Activated CD8-positive, alpha-beta T cell treated with anti-CD3 and anti-CD28 coated beads, Interleukin-2, amount 10 ng/mL, durations not matched to agents 7 days and 5 days (primary cell): ENCODE measurements around the gene DNAJB11. TPM values are rescaled to one million over a fixed set of nuclear protein-coding genes. Genes with fewer than 3 reads are reported as not detected.
"Not testable (repeated sequence)": the region's sequence is repeated elsewhere in the genome, so short reads cannot be mapped to it uniquely, and the experiment has no call there.

Source experiments
- ATAC-seq: fragments of 150-1000 bp; cut with Tn5 transposase; one replicate; pipeline ENCODE4 v1.10.0; 2021; ENCODE audit warnings: moderate library complexity
- CTCF ChIA-PET: fragments of 350-600 bp; sonication (Branson Sonifier 250); formaldehyde crosslinking; loops from one replicate; lab custom pipeline; 2021; ENCODE audit warnings: antibody characterized with exemption; lab: Charles Lee
- POLR2A ChIA-PET: fragments of 350-600 bp; sonication (Branson Sonifier 250); formaldehyde crosslinking; loops from one replicate; lab custom pipeline; 2021; ENCODE audit warnings: antibody characterized with exemption; lab: Charles Lee
- DNase-seq: peaks from one replicate; pipeline ENCODE4 v3.0.0-alpha.2; 2020
- H3K27ac Mint-ChIP-seq: one replicate; pipeline ENCODE4 v1.8.0; 2021; ENCODE audit warnings: mild to moderate bottlenecking, mixed read lengths
- H3K27me3 Mint-ChIP-seq: one replicate; pipeline ENCODE4 v1.8.0; 2021; ENCODE audit warnings: low read depth, mixed read lengths
- H3K36me3 Mint-ChIP-seq: one replicate; pipeline ENCODE4 v1.8.0; 2021; ENCODE audit warnings: low read depth, mixed read lengths
- H3K4me1 Mint-ChIP-seq: one replicate; pipeline ENCODE4 v1.8.0; 2021; ENCODE audit warnings: low read depth, mixed read lengths
- H3K4me3 Mint-ChIP-seq: one replicate; pipeline ENCODE4 v1.8.0; 2021; ENCODE audit warnings: mild to moderate bottlenecking, mixed read lengths
- H3K9me3 Mint-ChIP-seq: one replicate; pipeline ENCODE4 v1.8.0; 2022; ENCODE audit warnings: mixed read lengths; ENCODE audit not compliant: insufficient read depth
- total RNA-seq, 2 experiments: library from RNA; stranded (reverse); gene quantifications; one replicate each; pipeline ENCODE4 v1.2.3, GENCODE V29; 2021

The DNAJB11 gene
- 10 to 100 TPM; 55.9 to 56.5 TPM for total RNA-seq

DNA sequence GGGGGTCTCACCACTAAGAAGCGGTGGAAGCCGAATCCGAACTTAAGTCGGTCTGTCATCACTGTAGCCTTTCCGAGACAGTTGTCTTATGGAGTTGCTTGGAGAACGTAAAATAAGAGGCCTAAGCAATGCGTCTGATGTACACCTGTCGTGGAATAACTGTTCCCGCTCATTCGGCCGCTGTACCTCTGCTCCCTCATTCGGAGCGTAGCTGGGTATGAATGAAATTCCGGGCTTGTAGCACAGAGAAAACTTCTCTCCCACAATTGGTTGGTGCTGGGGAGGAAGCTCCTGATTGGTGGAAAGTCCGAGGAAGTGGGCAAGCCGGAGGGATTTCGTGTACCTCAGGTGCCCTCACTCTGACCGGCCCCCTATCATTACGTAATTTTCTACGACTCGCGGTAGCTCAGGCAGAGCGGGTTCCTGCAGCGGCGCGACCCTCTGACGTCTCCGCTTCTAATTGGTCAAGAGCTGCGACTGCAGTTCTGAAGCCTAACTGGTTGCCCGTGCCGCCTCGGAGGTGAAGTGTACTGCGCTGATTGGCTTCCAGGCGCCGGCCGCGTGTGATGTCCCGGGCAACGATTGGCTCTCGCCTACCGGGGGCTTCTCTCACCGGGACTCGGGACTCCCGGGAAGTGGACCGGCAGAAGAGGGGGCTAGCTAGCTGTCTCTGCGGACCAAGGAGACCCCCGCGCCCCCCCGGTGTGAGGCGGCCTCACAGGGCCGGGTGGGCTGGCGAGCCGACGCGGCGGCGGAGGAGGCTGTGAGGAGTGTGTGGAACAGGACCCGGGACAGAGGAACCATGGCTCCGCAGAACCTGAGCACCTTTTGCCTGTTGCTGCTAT lies at the start of gene DNAJB11:
Gene DNAJB11 (plus strand): TSS at position 625 of the 845 bp plus-strand sequence. CDS start 178 bp downstream, at position 803.
- peak; percentile 99 for DNase-seq
- Mint-ChIP-seq H3K27ac (peak within 1 kb of the TSS; percentile 99), H3K4me3 (peak within 1 kb of the TSS; percentile 97), H3K27me3 (no peaks in the 10 kb centered on the region), H3K9me3 (no peaks in the 10 kb centered on the region), H3K36me3 (peaks cover 28% of the 10 kb centered on the region), H3K4me1 (peaks cover 60% of the 10 kb centered on the region)
- ChIA-PET POLR2A (interaction anchor here (0.6 to 6.5 kb wide), 21 partner anchors 9 to 985 kb away, joined by 3 to 68 read pairs (median 6); partner anchors contain the start of genes CRYGS, EIF4A2, RFC4 and RPL39L), CTCF (interaction anchor here (0.7 to 7.5 kb wide), 12 partner anchors 11 to 632 kb away, joined by 3 to 78 read pairs (median 4); partner anchors contain the start of genes AHSG, EIF4A2 and TRA2B)
- ATAC-seq: peak; percentile 89

DNA sequence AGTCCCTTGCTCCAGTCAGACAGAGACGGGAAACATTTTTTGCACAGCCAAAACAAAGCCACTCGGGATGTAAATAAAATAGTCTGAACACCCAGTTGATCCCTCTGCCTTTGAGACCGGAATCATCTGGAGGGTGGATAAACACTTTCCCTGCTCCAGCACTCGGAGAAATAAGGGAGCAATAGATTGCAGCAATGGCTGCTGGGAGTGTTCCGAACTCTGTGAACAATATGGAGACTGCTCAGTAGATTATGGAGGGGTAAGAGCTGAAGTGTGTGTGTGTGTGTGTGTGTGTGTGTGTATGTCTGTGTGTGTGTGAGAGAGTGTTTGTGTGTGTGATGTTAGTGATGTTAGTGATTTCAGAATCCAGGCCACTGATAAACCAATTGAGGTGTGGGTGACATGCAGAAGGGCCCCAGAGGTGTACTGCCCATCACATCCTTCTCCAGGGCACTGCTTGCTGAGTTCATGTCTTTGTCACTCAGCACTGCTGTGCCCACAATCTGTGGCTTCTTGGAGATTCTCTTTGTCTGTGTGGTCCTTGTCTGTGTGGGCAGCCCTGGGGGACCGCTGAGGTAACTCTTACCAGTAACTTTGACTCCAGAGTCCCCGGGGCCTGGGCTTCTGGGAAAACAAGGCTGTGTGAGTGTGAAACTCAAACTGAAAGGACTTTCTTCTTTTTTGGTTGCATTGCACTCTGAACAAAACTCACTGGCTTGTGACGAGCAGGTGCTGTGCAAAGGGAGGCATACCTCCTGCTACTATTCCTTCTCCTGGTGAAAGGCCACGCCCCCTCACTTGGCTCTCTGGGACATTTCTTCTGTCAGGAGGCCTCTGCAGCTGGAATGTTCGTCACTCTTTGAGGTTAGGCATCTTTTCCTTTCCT lies 49.3 kb upstream of the DNAJB11 start:
- ChIA-PET POLR2A (no interaction called here), CTCF (interaction anchor here (0.9 kb wide), 1 partner anchor 11 kb away, joined by 4 read pairs; no protein-coding TSS in a partner anchor)
- peak; percentile 31 for DNase-seq
- Mint-ChIP-seq H3K27me3 (no peaks in the 10 kb centered on the region), H3K27ac (no peak overlapping the region), H3K9me3 (no peaks in the 10 kb centered on the region), H3K36me3 (peaks cover 1% of the 10 kb centered on the region), H3K4me1 (peaks cover 38% of the 10 kb centered on the region), H3K4me3 (no peak overlapping the region)
- ATAC-seq: no peak

DNA sequence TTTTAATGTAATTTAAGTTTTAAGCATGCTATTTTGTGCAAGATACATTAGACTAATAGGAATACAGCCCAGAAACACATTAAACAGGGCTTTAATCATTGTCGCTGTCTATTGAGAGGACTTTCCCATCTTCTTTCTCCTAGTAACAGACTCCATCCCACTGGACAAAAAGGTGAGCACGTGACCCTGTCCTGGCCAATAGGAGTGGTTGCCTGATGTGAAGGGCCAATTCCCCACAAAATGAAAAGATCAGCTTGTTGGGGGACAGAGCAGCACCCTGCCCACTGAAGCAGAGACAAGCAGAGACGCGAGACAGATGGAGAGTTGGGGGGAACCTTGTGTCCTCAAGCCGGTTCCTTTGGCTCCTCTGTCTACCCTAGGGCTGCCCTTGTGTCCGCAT lies 47.5 kb upstream of the DNAJB11 start:
- H3K9me3 Mint-ChIP-seq: no peaks in the 10 kb centered on the region
- H3K27ac Mint-ChIP-seq: no peak overlapping the region
- H3K4me1 Mint-ChIP-seq: peaks cover 33% of the 10 kb centered on the region
- POLR2A ChIA-PET: no interaction called here
- H3K4me3 Mint-ChIP-seq: no peak overlapping the region
- ATAC-seq (no peak), DNase-seq (no peak)
- CTCF ChIA-PET: no interaction called here
- H3K36me3 Mint-ChIP-seq: peaks cover 1% of the 10 kb centered on the region
- H3K27me3 Mint-ChIP-seq: no peaks in the 10 kb centered on the region

GRCh38 chr3:186523434-186523833 lies 47.1 kb upstream of the DNAJB11 start:
- no peak for DNase-seq
- no peak overlapping the region for H3K4me3 Mint-ChIP-seq
- H3K27me3 Mint-ChIP-seq: no peaks in the 10 kb centered on the region
- no peak for ATAC-seq
- H3K36me3 Mint-ChIP-seq: peaks cover 1% of the 10 kb centered on the region
- no peaks in the 10 kb centered on the region for H3K9me3 Mint-ChIP-seq
- POLR2A ChIA-PET: no interaction called here
- no peak overlapping the region for H3K27ac Mint-ChIP-seq
- CTCF ChIA-PET: no interaction called here
- H3K4me1 Mint-ChIP-seq: peaks cover 30% of the 10 kb centered on the region

- ATAC-seq (no peak), DNase-seq (no peak)
- H3K4me3 Mint-ChIP-seq: no peak overlapping the region
- CTCF ChIA-PET: interaction anchor here (1.0 kb wide), 1 partner anchor 9 kb away, joined by 3 read pairs; no protein-coding TSS in a partner anchor
- POLR2A ChIA-PET: no interaction called here
- no peak overlapping the region for H3K27ac Mint-ChIP-seq
- no peaks in the 10 kb centered on the region for H3K9me3 Mint-ChIP-seq
- peaks cover 23% of the 10 kb centered on the region for H3K4me1 Mint-ChIP-seq
- H3K27me3 Mint-ChIP-seq: no peaks in the 10 kb centered on the region
- peaks cover 1% of the 10 kb centered on the region for H3K36me3 Mint-ChIP-seq
Measured at GRCh38 chr3:186524616-186525015, 45.9 kb upstream of the DNAJB11 start.

- no peaks in the 10 kb centered on the region for H3K9me3 Mint-ChIP-seq
- POLR2A ChIA-PET: no interaction called here
- no peak overlapping the region for H3K4me3 Mint-ChIP-seq
- H3K4me1 Mint-ChIP-seq: peaks cover 24% of the 10 kb centered on the region
- DNase-seq (no peak), ATAC-seq (no peak)
- CTCF ChIA-PET: interaction anchor here (2.0 kb wide), 1 partner anchor 15 kb away, joined by 13 read pairs; no protein-coding TSS in a partner anchor
- peaks cover 1% of the 10 kb centered on the region for H3K36me3 Mint-ChIP-seq
- no peak overlapping the region for H3K27ac Mint-ChIP-seq
- H3K27me3 Mint-ChIP-seq: no peaks in the 10 kb centered on the region
Measured at GRCh38 chr3:186525369-186526255, 44.9 kb upstream of the DNAJB11 start.

- no peaks in the 10 kb centered on the region for H3K9me3 Mint-ChIP-seq
- peaks cover 21% of the 10 kb centered on the region for H3K4me1 Mint-ChIP-seq
- CTCF ChIA-PET: interaction anchor here (0.6 to 2.0 kb wide), 2 partner anchors 14 to 583 kb away, joined by 3 to 13 read pairs; no protein-coding TSS in a partner anchor
- ATAC-seq: no peak
- H3K27me3 Mint-ChIP-seq: no peaks in the 10 kb centered on the region
- no peak overlapping the region for H3K27ac Mint-ChIP-seq
- no peak overlapping the region for H3K4me3 Mint-ChIP-seq
- POLR2A ChIA-PET: no interaction called here
- no peak for DNase-seq
- H3K36me3 Mint-ChIP-seq: peaks cover 1% of the 10 kb centered on the region
Measured at GRCh38 chr3:186526256-186526606, 44.3 kb upstream of the DNAJB11 start.

DNA sequence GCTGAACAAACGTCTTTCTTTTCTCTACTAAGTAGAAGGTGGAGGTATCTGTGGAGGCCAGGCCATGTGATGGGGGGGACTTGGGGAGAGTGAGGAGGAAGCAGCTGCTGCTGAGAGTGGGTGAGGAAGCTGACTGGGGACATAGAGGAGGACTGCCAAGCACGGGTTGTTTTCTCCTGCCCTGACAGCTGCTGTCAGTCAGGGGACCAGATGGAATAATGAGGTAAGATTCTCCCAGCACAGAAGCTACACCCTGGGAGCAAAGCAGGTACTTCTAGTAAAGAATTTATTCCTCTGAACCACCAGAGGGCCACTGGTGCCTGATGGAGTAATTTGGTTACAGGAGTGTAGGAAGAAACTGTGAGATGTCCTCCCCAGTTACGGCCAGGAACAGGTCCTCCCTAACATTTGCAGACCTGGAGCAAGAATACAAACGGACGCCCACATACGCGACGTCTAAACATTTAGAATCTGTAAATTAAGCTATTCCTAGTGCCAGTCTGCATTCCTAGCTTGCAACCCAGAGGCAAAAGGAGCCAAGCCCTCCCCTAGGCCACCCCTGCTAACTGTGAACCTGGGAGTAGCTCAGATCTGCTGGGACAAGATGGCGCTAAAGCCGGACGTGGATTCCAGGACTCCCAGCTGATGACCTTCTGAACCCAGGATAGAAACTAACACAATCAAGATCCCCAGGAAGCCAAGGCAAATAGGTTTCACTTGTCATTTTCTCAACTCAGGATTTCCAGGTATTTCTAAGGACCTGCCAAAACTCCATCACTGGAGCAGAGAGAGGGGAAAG lies 41.1 kb upstream of the DNAJB11 start:
- H3K27ac Mint-ChIP-seq: no peak overlapping the region
- H3K4me1 Mint-ChIP-seq: peaks cover 29% of the 10 kb centered on the region
- H3K9me3 Mint-ChIP-seq: no peaks in the 10 kb centered on the region
- no peak for ATAC-seq
- H3K27me3 Mint-ChIP-seq: no peaks in the 10 kb centered on the region
- H3K4me3 Mint-ChIP-seq: no peak overlapping the region
- POLR2A ChIA-PET: interaction anchor here (1.0 kb wide), 1 partner anchor 10 kb away, joined by 7 read pairs; no protein-coding TSS in a partner anchor
- no peak for DNase-seq
- CTCF ChIA-PET: interaction anchor here (1.1 to 3.4 kb wide), 3 partner anchors 11 to 271 kb away, joined by 4 to 29 read pairs (median 18); no protein-coding TSS in a partner anchor
- peaks cover 4% of the 10 kb centered on the region for H3K36me3 Mint-ChIP-seq

DNA sequence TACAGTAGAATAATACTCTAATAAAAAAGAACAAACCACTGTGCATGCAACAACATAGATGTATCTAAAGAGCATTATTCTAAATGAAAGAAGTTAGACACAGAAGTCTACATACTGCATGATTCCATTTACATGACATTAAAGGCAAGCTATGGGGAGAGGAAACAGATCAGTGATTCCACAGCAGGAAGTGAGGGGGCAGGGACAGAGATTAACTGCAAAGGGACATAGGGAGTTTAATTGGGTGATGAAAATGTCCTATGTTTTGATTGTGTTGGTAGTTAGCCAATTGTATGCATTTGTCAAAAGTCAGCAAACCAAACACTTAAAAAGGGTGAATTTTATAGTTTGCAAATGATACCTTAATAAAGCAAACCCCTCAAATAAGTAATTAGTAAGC lies 40.1 kb upstream of the DNAJB11 start:
- ATAC-seq: no peak
- H3K27ac Mint-ChIP-seq: no peak overlapping the region

DNA sequence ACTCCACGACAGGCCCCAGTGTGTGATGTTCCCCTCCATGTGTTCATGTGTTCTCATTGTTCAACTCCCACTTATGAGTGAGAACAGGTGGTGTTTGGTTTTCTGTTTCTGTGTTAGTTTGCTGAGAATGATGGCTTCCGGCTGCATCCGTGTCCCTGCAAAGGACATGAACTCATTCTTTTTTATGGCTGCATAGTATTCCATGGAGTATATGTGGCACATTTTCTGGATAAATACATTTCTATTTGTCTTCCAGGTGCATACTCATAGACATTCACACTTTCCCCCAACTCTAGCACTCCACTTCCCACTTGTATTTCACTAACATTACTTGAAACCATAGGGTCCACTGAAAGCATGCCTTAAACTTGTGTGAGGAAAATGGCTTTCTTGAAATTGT lies 38.8 kb upstream of the DNAJB11 start:
- H3K36me3 Mint-ChIP-seq, H3K4me3 Mint-ChIP-seq, H3K9me3 Mint-ChIP-seq, H3K27me3 Mint-ChIP-seq, H3K27ac Mint-ChIP-seq, POLR2A ChIA-PET, DNase-seq, ATAC-seq: not testable (repeated sequence)
- CTCF ChIA-PET: interaction anchor here (0.7 kb wide), 1 partner anchor 588 kb away, joined by 3 read pairs; no protein-coding TSS in a partner anchor
- peaks cover 39% of the 10 kb centered on the region for H3K4me1 Mint-ChIP-seq

More for the DNA sequence above, 40.1 kb upstream of the DNAJB11 start:
- Mint-ChIP-seq H3K4me3 (no peak overlapping the region), H3K9me3 (no peaks in the 10 kb centered on the region), H3K27me3 (no peaks in the 10 kb centered on the region), H3K36me3 (peaks cover 4% of the 10 kb centered on the region), H3K4me1 (peaks cover 37% of the 10 kb centered on the region)
- CTCF ChIA-PET: interaction anchor here (3.4 kb wide), 1 partner anchor 10 kb away, joined by 29 read pairs; no protein-coding TSS in a partner anchor
- no peak for DNase-seq
- POLR2A ChIA-PET: no interaction called here
